CD4-positive, alpha-beta T cell (primary cell): ENCODE results near the gene LDLR. TPM values are rescaled to one million over a fixed set of nuclear protein-coding genes. Genes with fewer than 3 reads are reported as not detected.
A peak's percentile ranks its signal among the peaks of the same experiment; 100 is the strongest.

Experiments used
- ATAC-seq: fragments of 200-7000 bp; cut with Tn5 transposase; one replicate; pipeline ENCODE4 v1.10.0; 2022; ENCODE audit warnings: mild to moderate bottlenecking; ENCODE audit not compliant: poor library complexity
- CTCF ChIA-PET: fragments of 350-600 bp; sonication (Branson Sonifier 250); formaldehyde crosslinking; loops from one replicate; lab custom pipeline; 2021; ENCODE audit warnings: antibody characterized with exemption, inconsistent platforms; lab: Charles Lee
- POLR2A ChIA-PET: fragments of 350-600 bp; sonication (Branson Sonifier 250); formaldehyde crosslinking; loops from one replicate; lab custom pipeline; 2021; ENCODE audit warnings: antibody characterized with exemption, inconsistent platforms; lab: Charles Lee
- DNase-seq, 14 experiments: peaks; one replicate each; pipeline ENCODE4 v3.0.0-alpha.2; 2013 to 2020; ENCODE audit warnings: mixed read lengths in 2 of 14
- H3K27ac ChIP-seq, 2 donors: one replicate each; pipeline versions ENCODE4 v1.5.1 to v1.7.0; 2013; ENCODE audit warnings: low read length in 2 of 2, low read depth in 1 of 2, mild to moderate bottlenecking in 1 of 2
- H3K27me3 ChIP-seq, 2 experiments: 1 replicate in 1 of 2; 2 replicates in 1 of 2; pipeline versions ENCODE4 v1.6.1 to v1.7.0; 2013; ENCODE audit warnings: low read length in 2 of 2, control low read depth in 1 of 2, mild to moderate bottlenecking in 1 of 2, moderate library complexity in 1 of 2; ENCODE audit not compliant: insufficient read depth in 2 of 2, control insufficient read depth in 1 of 2
- H3K36me3 ChIP-seq: one replicate; pipeline ENCODE4 v1.6.1; 2013; ENCODE audit warnings: low read length, control low read depth; ENCODE audit not compliant: insufficient read depth
- H3K4me1 ChIP-seq: one replicate; pipeline ENCODE4 v1.6.1; 2013; ENCODE audit warnings: low read length, control low read depth; ENCODE audit not compliant: insufficient read depth
- H3K4me3 ChIP-seq: one replicate; pipeline ENCODE4 v1.5.1; 2013; ENCODE audit warnings: mild to moderate bottlenecking, low read length, moderate library complexity
- H3K9me3 ChIP-seq, 2 experiments: 1 replicate in 1 of 2; 2 replicates in 1 of 2; pipeline versions ENCODE4 v1.6.1 to v1.7.0; 2013; ENCODE audit warnings: low read length in 2 of 2, mild to moderate bottlenecking in 2 of 2, control low read depth in 1 of 2, moderate library complexity in 1 of 2; ENCODE audit not compliant: control insufficient read depth in 1 of 2, insufficient read depth in 1 of 2
- H3K27ac Mint-ChIP-seq: one replicate; pipeline ENCODE4 v1.8.0; 2020; ENCODE audit warnings: mixed read lengths
- H3K27me3 Mint-ChIP-seq: one replicate; pipeline ENCODE4 v1.8.0; 2021; ENCODE audit warnings: mixed read lengths
- H3K36me3 Mint-ChIP-seq: one replicate; pipeline ENCODE4 v1.8.0; 2021; ENCODE audit warnings: low read depth, mixed read lengths
- H3K4me1 Mint-ChIP-seq: one replicate; pipeline ENCODE4 v1.8.0; 2021; ENCODE audit warnings: low read depth, mixed read lengths
- H3K4me3 Mint-ChIP-seq: one replicate; pipeline ENCODE4 v1.8.0; 2020; ENCODE audit warnings: mild to moderate bottlenecking, mixed read lengths
- H3K9me3 Mint-ChIP-seq: one replicate; pipeline ENCODE4 v1.8.0; 2020; ENCODE audit warnings: mixed read lengths
- CTCF ChIP-seq: fragments of 200-600 bp; IDR thresholded peaks from one replicate; pipeline ENCODE4 v1.8.0; 2022; ENCODE audit warnings: antibody characterized with exemption, mild to moderate bottlenecking
- intact Hi-C, 2 experiments: fragments of 100-400 bp; cut with DNase I in 1 of 2; cut with micrococcal nuclease in 1 of 2; formaldehyde crosslinking; loops; one replicate each; pipeline versions ENCODE4 v1.15.1 to v1.9.0; 2023 to 2025; cut with DNase I, micrococcal nuclease
- total RNA-seq, 174 experiments: library from RNA in 2 of 174; stranded (reverse) in 2 of 174; gene quantifications; one replicate each; pipeline ENCODE4 v1.2.3 and lab custom pipeline; 2021 to 2026

The LDLR gene
- total RNA-seq, 2 experiments from 2014 or later: 32.5 to 34.0 TPM

- H3K27ac Mint-ChIP-seq: peak overlapping the region; percentile 92
- peak overlapping the region; percentile 98 to 99 for H3K27ac ChIP-seq
- H3K36me3 ChIP-seq: peaks cover 3% of the 10 kb centered on the region
- CTCF ChIA-PET: interaction anchor here (2.0 to 3.9 kb wide), 2 partner anchors 35 to 55 kb away, joined by 9 to 15 read pairs; no protein-coding TSS in a partner anchor
- peaks cover 56% of the 10 kb centered on the region for H3K4me1 Mint-ChIP-seq
- no peaks in the 10 kb centered on the region for H3K9me3 Mint-ChIP-seq
- ATAC-seq (no peak), DNase-seq (peak in 1 of 14 experiments; percentile 34)
- peaks cover 0 to 4% of the 10 kb centered on the region in 2 experiments for H3K9me3 ChIP-seq
- intact Hi-C loops: loop anchor here (2.0 to 10.0 kb wide), 3 partner anchors 36 to 130 kb away; partner anchors contain the start of gene SMARCA4 (in 2 of the 2)
- POLR2A ChIA-PET: interaction anchor here (0.9 to 2.1 kb wide), 3 partner anchors 43 to 131 kb away, joined by 3 to 9 read pairs (median 8); partner anchors contain the start of gene SMARCA4
- peaks cover 75% of the 10 kb centered on the region for H3K4me1 ChIP-seq
- H3K4me3 ChIP-seq: peak overlapping the region; percentile 86
- peaks cover 18% of the 10 kb centered on the region for H3K36me3 Mint-ChIP-seq
- no peaks in the 10 kb centered on the region for H3K27me3 Mint-ChIP-seq
- peak overlapping the region; percentile 77 for H3K4me3 Mint-ChIP-seq
- no peak for TF ChIP-seq CTCF
- no peaks in the 10 kb centered on the region for H3K27me3 ChIP-seq
Observed at GRCh38 chr19:11090997-11091702, 1.9 kb downstream of the LDLR start.

- Mint-ChIP-seq H3K4me3 (peak overlapping the region; percentile 77), H3K27ac (peak overlapping the region; percentile 92), H3K4me1 (peaks cover 61% of the 10 kb centered on the region), H3K27me3 (no peaks in the 10 kb centered on the region), H3K9me3 (peaks cover 2% of the 10 kb centered on the region), H3K36me3 (peaks cover 22% of the 10 kb centered on the region)
- CTCF ChIA-PET: interaction anchor here (2.0 to 3.9 kb wide), 2 partner anchors 34 to 56 kb away, joined by 9 to 15 read pairs; no protein-coding TSS in a partner anchor
- POLR2A ChIA-PET: interaction anchor here (0.9 to 2.1 kb wide), 3 partner anchors 43 to 131 kb away, joined by 3 to 9 read pairs (median 8); partner anchors contain the start of gene SMARCA4
- TF ChIP-seq CTCF: no peak
- Histone ChIP-seq H3K9me3 (peaks cover 0 to 4% of the 10 kb centered on the region in 2 experiments), H3K4me3 (peak overlapping the region; percentile 86), H3K27ac (peak overlapping the region; percentile 98 to 99), H3K36me3 (peaks cover 3% of the 10 kb centered on the region), H3K4me1 (peaks cover 80% of the 10 kb centered on the region), H3K27me3 (no peaks in the 10 kb centered on the region)
- ATAC-seq: peak; percentile 4
- peak; percentile 27 to 91 (median 56) for DNase-seq
- intact Hi-C loops: loop anchor here (2.0 to 10.0 kb wide), 3 partner anchors 36 to 131 kb away; partner anchors contain the start of gene SMARCA4 (in 2 of the 2)
Observed at GRCh38 chr19:11091703-11092153, 2.5 kb downstream of the LDLR start.

- Mint-ChIP-seq H3K4me3 (peak overlapping the region; percentile 59), H3K36me3 (peaks cover 22% of the 10 kb centered on the region), H3K4me1 (peaks cover 61% of the 10 kb centered on the region), H3K27ac (peak overlapping the region; percentile 92), H3K9me3 (peaks cover 2% of the 10 kb centered on the region), H3K27me3 (no peaks in the 10 kb centered on the region)
- Histone ChIP-seq H3K4me3 (peak overlapping the region; percentile 86), H3K27me3 (no peaks in the 10 kb centered on the region), H3K27ac (peak overlapping the region; percentile 98 to 99), H3K36me3 (peaks cover 3% of the 10 kb centered on the region), H3K9me3 (peaks cover 0 to 4% of the 10 kb centered on the region in 2 experiments), H3K4me1 (peaks cover 84% of the 10 kb centered on the region)
- ATAC-seq (peak; percentile 5), DNase-seq (peak in 9 of 14 experiments; percentile 22 to 93 (median 45))
- intact Hi-C loops: loop anchor here in 1 of 2 experiments (5.0 to 10.0 kb wide), 2 partner anchors 35 to 127 kb away; partner anchors contain the start of gene SMARCA4
- CTCF ChIA-PET: interaction anchor here (2.0 to 3.9 kb wide), 2 partner anchors 34 to 56 kb away, joined by 9 to 15 read pairs; no protein-coding TSS in a partner anchor
- POLR2A ChIA-PET: interaction anchor here (0.9 to 2.1 kb wide), 3 partner anchors 44 to 132 kb away, joined by 3 to 9 read pairs (median 8); partner anchors contain the start of gene SMARCA4
- no peak for TF ChIP-seq CTCF
Observed at GRCh38 chr19:11092181-11092538, 2.9 kb downstream of the LDLR start.
